ENCODE results near the gene CDV3. TPM values are rescaled to one million over a fixed set of nuclear protein-coding genes. Genes with fewer than 3 reads are reported as not detected.
"Not testable (repeated sequence)": the region's sequence is repeated elsewhere in the genome, so short reads cannot be mapped to it uniquely, and the experiment has no call there.

CDV3 gene
- total RNA-seq, 4 donors from 2014 or later, result 75.9 to 122 (median 98.7) TPM

- 90% methylated on average over 4 of the region's 4 CpGs for WGBS
- Histone ChIP-seq H3K27me3 (no peaks in the 10 kb centered on the region), H3K36me3 (no peaks in the 10 kb centered on the region), H3K4me3 (no peak overlapping the region), H3K27ac (no peak overlapping the region), H3K4me1 (peaks cover 19% of the 10 kb centered on the region), H3K9me3 (no peaks in the 10 kb centered on the region)
- TF ChIP-seq EP300 (IDR thresholded peaks at IDR 0.05), result no peak
- TF ChIP-seq CTCF (IDR thresholded peaks at IDR 0.05), result no peak
- TF ChIP-seq POLR2AphosphoS5 (IDR thresholded peaks at IDR 0.05), result no peak
- TF ChIP-seq POLR2A (IDR thresholded peaks at IDR 0.05), result no peak
- peak in 1 of 2 donors; percentile 38 for DNase-seq (ENCODE audit: low spot score in 2 of 2)
These were observed 23.9 kb upstream of the CDV3 start for GRCh38 chr3:133549565-133549964.

- not testable (repeated sequence) for H3K36me3 ChIP-seq; H3K4me3 ChIP-seq; H3K9me3 ChIP-seq; H3K27me3 ChIP-seq; DNase-seq (ENCODE audit: low spot score in 2 of 2); H3K27ac ChIP-seq
- H3K4me1 ChIP-seq, result peaks cover 19% of the 10 kb centered on the region
- 98% methylated on average over 8 of the region's 14 CpGs for whole genome bisulfite sequencing
These were observed 21.9 kb upstream of the CDV3 start for GRCh38 chr3:133551589-133551988.

GRCh38 chr3:133561679-133562078, 11.8 kb upstream of the CDV3 start:
- no peak for DNase-seq (ENCODE audit: low spot score in 2 of 2)
- WGBS, result 81% methylated on average over 2 of the region's 2 CpGs
- H3K27me3 ChIP-seq, result no peaks in the 10 kb centered on the region
- no peak for TF ChIP-seq EP300 (IDR thresholded peaks at IDR 0.05)
- no peak for TF ChIP-seq CTCF (IDR thresholded peaks at IDR 0.05)
- no peak for TF ChIP-seq POLR2AphosphoS5 (IDR thresholded peaks at IDR 0.05)
- no peak overlapping the region for H3K27ac ChIP-seq
- no peaks in the 10 kb centered on the region for H3K9me3 ChIP-seq
- H3K36me3 ChIP-seq, result no peaks in the 10 kb centered on the region
- no peaks in the 10 kb centered on the region for H3K4me1 ChIP-seq
- H3K4me3 ChIP-seq, result no peak overlapping the region

DNA sequence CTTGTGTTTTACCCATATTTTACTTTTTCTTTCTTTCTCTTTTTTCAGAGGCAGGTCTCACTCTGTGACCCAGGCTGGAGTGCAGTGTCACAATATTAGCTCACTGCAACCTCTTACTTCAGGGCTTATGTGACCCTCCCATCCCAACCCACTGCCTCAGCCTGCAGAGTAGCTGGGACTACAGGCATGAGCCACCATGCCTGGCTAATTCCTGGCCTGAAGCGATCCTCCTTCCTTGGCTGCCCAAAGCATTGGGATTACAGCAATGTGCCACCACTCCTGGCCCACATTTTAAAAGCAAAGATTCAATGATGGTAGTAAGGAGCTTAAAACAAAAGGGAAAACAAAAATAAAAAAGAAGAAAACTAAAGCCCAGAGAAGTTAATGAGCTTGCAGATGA, 11.1 kb upstream of the CDV3 start:
- H3K27me3 ChIP-seq, result no peaks in the 10 kb centered on the region
- H3K27ac ChIP-seq, result no peak overlapping the region
- H3K36me3 ChIP-seq, result no peaks in the 10 kb centered on the region
- no peaks in the 10 kb centered on the region for H3K4me1 ChIP-seq
- no peaks in the 10 kb centered on the region for H3K9me3 ChIP-seq
- no peak overlapping the region for H3K4me3 ChIP-seq
- WGBS, result 93% methylated on average over 1 of the region's 1 CpG
- no peak for TF ChIP-seq POLR2A (IDR thresholded peaks at IDR 0.05)
- TF ChIP-seq CTCF (IDR thresholded peaks at IDR 0.05), result no peak
- no peak for TF ChIP-seq POLR2AphosphoS5 (IDR thresholded peaks at IDR 0.05)
- no peak for TF ChIP-seq EP300 (IDR thresholded peaks at IDR 0.05)
- DNase-seq (ENCODE audit: low spot score in 2 of 2), result no peak

DNA sequence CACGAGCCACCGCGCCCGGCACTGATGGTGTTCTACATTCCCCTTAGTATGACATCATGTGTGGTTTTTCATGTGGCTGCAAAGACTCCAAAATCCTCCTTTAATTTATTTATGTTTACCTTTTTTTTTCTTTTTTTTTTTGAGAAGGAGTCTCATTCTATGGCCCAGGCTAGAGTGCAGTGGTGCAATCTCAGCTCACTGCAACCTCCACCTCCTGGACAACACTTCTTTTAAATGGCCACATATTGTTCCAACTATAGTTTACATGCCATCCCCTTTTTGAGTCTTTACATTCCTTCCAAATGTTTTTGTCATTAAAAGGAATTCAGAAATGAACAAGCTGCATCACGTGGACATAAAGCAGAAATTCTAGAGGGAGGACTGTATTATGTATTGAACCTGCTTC, 10.3 kb upstream of the CDV3 start:
- 65% methylated on average over 5 of the region's 5 CpGs for WGBS
- no peaks in the 10 kb centered on the region for H3K36me3 ChIP-seq
- H3K9me3 ChIP-seq, result no peaks in the 10 kb centered on the region
- TF ChIP-seq EP300 (IDR thresholded peaks at IDR 0.05) (no peak), CTCF (IDR thresholded peaks at IDR 0.05) (no peak), POLR2AphosphoS5 (IDR thresholded peaks at IDR 0.05) (no peak), POLR2A (IDR thresholded peaks at IDR 0.05) (no peak)
- no peak for DNase-seq (ENCODE audit: low spot score in 2 of 2)
- H3K4me1 ChIP-seq, result no peaks in the 10 kb centered on the region
- H3K4me3 ChIP-seq, result no peak overlapping the region
- H3K27me3 ChIP-seq, result no peaks in the 10 kb centered on the region
- no peak overlapping the region for H3K27ac ChIP-seq

GRCh38 chr3:133563816-133564215, 9.7 kb upstream of the CDV3 start:
- DNase-seq (ENCODE audit: low spot score in 2 of 2), result no peak
- H3K4me3 ChIP-seq, result no peak overlapping the region
- H3K4me1 ChIP-seq, result no peaks in the 10 kb centered on the region
- no peaks in the 10 kb centered on the region for H3K9me3 ChIP-seq
- WGBS, result 71% methylated on average over 1 of the region's 1 CpG
- TF ChIP-seq EP300 (IDR thresholded peaks at IDR 0.05), result no peak
- TF ChIP-seq CTCF (IDR thresholded peaks at IDR 0.05), result no peak
- no peak for TF ChIP-seq POLR2A (IDR thresholded peaks at IDR 0.05)
- TF ChIP-seq POLR2AphosphoS5 (IDR thresholded peaks at IDR 0.05), result no peak
- no peaks in the 10 kb centered on the region for H3K27me3 ChIP-seq
- no peak overlapping the region for H3K27ac ChIP-seq
- H3K36me3 ChIP-seq, result no peaks in the 10 kb centered on the region
